Activated naive CD4-positive, alpha-beta T cell (primary cell): Measurements from ENCODE around the gene PRPF6.
A peak's percentile ranks its signal among the peaks of the same experiment; 100 is the strongest.

Source experiments
- DNase-seq, 4 experiments: peaks; one replicate each; lab custom pipeline; 2025; lab: John Stamatoyannopoulos, UW

PRPF6 gene

GRCh38 chr20:63945031-63945658 lies 35.8 kb upstream of the PRPF6 start:
- DNase-seq: no peak

GRCh38 chr20:63945921-63946920 lies 34.7 kb upstream of the PRPF6 start:
- DNase-seq: no peak

DNA sequence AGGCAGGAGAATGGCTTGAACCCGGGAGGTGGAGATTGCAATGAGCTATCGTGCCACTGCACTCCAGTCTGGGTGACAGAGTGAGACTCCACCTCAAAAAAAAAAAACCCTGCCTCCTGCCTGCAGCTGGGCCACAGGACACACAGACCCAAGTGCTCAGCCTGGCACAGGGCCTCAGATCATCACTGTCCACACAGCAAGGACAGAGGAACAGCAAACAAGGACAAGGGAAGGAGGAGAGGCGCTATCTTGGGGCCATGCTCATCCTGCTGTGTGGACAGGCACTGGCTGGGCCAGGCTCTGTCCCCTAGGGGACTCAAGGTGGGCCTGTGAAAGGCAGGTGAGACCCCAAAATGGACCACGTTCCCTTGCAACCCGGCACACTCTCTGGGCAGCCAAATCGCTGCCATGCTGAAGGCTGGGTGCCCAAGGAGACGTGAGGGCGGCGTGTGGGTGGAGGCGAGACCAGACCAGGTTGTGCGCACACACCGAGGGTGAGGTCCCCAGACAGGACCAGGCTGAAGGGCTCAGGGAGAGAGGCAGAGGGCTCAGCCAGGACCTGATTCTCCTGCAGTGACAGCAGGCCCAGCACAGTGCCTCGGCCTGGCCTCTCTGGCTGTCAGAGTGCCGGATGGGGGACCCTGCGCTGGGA lies 33.8 kb upstream of the PRPF6 start:
- no peak for DNase-seq

- DNase-seq: no peak
Measured at GRCh38 chr20:63947638-63948456, 33.1 kb upstream of the PRPF6 start.

- DNase-seq: no peak
Measured at GRCh38 chr20:63950701-63951397, 30.1 kb upstream of the PRPF6 start.

DNA sequence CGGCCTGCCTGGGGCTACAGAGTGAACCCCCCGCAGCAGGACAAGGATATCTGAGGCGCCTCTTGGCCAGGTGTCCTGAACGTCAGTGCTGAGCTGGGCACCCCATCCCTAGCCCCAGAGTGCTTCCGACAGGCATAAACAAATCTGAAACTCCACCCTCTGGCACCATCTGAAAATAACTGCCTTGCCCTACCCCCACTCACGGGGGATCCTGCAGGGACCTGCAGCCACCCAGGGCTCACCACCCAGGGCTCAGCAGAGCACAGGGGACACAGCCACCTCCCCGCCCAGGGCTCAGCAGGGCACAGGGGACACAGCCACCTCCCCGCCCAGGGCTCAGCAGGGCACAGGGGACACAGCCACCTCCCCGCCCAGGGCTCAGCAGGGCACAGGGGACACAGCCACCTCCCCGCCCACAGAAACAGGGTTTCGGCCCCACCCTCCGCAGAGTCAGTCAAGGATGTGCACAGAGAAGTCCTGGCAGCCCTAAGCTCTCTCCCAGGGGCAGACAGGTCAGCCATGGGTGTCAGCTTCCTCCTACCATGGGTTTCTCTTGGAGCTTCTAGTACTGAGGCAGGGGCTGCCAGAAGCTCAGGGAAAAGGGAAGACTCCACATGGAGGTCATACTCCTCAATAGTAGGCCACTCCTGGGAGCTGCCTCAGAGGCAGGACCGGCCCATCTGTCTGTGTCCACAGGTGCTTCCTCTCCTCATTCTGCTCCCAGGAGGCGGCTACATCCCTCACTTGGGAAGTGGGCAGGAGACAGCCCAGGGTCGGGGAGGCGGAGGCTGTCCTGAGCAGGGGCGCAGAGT lies 29.3 kb upstream of the PRPF6 start:
- DNase-seq: no peak

GRCh38 chr20:63952210-63952535 lies 28.8 kb upstream of the PRPF6 start:
- no peak for DNase-seq

DNA sequence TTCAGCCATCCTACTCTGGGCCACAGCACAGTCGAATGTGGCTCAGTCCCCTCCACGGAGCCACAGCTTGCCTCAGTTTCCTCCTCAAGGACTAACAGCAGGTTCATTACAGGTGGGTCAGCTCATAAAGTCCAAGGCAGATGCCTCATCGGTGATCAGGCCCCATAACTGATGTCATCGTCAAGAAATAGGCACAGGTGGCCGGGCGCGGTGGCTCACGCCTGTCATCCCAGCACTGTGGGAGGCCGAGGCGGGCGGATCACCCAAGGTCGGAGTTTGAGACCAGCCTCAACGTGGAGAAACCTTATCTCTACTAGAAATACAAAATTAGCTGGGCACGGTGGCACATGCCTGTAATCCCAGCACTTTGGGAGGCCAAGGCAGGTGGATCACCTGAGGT lies 28.2 kb upstream of the PRPF6 start:
- no peak for DNase-seq

GRCh38 chr20:63953764-63954429 lies 27.0 kb upstream of the PRPF6 start:
- no peak for DNase-seq

GRCh38 chr20:63955281-63955826 lies 25.6 kb upstream of the PRPF6 start:
- peak in 1 of 4 experiments; percentile 49 for DNase-seq

DNA sequence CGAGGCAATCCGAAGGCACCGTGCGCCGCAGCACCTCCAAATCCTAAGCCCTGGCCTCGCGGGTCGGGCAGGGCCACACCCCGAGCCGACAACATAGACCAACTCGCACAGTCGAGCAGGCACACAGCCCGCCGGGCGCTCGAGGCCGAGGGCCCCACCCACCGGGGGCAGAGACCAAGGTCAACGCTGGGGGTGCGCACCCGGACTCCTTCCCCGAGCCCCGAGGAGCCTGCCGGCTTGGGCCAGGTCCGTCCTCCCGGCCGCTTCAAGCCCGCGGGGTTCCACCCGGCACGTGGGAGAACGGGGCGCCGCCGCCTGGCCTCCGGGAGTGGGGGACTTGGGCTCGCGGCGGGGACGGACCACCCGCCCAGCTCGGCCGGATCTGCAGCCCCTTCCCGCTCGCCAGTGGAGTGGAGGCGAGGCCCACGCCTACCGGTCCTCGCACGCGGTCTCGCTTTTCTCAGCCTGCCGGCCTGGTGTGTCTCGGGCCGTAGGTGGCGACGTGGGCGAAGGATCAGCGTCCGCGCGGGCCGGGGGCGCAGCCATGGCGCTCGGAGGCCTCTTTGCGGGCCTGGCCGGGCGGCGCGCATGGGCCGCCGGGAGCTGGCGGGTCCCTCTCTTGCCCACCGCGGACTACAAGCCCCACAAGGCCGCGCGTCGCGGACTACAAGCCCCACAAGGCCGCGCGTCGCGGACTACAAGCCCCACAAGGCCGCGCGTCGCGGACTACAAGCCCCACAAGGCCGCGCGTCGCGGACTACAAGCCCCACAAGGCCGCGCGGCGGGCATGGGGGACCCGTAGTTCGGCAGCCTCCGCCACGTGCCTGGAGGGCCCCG lies 24.9 kb upstream of the PRPF6 start, which contains the start of gene UCKL1:
UCKL1 (minus strand) TSS at position 590 of the 837 bp plus-strand sequence; CDS start at position 546, 44 bp downstream.
- peak; percentile 59 to 88 (median 70) for DNase-seq

GRCh38 chr20:63956664-63957003 lies 24.3 kb upstream of the PRPF6 start:
- no peak for DNase-seq

- peak in 2 of 4 experiments; percentile 36 to 57 for DNase-seq
Measured at GRCh38 chr20:63957004-63957689, 23.8 kb upstream of the PRPF6 start.

DNA sequence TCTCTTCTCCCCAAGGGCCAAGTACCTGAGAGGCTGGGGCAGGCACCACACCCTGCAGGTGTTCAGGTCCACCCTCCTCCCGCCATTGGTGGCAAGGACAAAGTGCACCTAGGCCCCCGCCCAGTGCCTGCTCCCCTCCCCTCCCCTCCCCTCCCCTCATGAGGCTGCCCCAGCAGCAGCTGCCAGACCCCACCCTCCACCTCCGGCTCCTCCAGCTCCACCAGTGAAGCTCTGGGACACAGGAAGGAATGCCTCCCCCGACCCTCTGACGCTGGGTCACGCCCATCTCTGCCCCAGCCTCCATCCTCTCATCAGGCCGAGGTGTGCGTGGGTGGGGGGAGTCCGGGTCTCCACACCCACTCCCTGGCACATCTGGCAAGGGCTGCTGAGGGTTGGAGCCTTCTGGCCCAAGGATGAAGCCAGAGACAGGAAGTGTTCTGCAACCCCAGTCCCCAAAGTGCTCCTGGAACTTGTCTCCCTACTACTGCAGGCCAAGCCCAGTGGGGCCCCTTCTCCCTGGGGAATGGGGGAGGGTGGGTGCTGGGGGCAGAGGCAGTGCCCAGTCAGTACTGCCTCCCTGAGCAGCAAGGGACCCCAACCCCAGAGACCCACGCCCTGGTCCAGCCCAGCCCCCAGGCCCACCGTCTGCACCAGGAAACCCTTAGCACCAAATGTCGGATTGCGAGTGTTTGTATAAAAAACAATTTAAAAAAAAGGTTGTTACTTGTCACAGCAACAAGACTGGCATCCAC lies 23.1 kb upstream of the PRPF6 start:
- no peak for DNase-seq

GRCh38 chr20:63958471-63958870 lies 22.5 kb upstream of the PRPF6 start:
- no peak for DNase-seq

DNA sequence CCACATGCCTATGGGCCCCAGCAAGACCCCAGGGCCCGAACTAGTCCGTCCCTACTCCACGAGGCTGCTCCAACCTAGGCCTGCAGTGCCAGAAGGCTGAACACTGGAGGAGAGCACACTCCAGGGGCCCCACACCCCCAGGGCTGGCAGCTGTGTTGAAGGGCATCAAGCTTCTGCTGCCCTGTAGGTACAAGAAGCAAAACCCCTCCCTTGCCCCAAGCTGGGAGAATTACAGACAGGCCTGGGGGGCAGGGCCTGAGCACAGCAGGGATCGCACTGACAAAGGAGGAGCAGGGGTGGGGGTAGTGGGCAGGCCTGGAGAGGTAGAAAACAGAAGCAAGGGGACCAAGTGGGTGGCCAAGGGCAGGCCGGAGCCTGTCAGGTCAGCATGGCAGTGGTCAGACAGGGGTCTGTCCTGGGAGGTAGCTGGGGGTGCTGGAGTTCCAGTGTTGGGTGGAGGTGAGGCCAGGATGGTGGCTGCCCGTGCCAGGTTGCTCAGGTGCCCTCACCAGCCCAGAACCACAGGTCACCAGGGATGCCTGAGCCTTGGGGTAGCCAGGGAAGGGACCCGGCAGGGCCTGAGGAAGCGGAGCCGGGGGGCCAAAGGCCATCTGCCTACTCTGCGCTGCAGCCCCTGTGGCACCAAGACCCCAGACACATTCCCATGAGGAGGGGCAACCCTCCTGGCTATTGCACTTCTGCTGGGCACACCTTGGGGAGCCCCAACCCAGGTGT lies 21.8 kb upstream of the PRPF6 start:
- DNase-seq: no peak

DNA sequence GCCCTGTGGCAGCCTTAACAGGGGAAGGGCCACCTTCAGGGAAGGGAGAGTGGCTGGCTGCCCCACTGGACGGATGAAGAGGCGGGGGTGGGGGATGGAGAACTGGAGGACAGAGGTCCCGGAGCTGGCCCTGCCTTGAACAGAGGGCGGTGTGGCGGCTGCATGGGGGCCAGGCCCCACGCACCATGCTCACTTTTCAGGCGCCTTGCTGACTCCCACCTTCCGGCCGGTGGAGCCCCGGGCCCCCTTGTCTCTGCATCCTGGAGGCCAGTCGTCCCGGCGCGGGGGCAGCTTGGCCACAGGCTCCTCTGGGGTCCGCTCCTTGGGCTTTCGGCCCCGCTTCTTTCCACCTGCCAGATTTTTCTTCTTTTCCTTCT lies 21.2 kb upstream of the PRPF6 start:
- DNase-seq: no peak
